NCI-H1436 (cell line): ENCODE results near the gene RBMS2.
A peak's percentile ranks its signal among the peaks of the same experiment; 100 is the strongest.
"Not testable (repeated sequence)": the region's sequence is repeated elsewhere in the genome, so short reads cannot be mapped to it uniquely, and the experiment has no call there.

Experiments
- DNase-seq: peaks from one replicate; lab custom pipeline; 2025; lab: John Stamatoyannopoulos, UW

The RBMS2 gene, protein sequence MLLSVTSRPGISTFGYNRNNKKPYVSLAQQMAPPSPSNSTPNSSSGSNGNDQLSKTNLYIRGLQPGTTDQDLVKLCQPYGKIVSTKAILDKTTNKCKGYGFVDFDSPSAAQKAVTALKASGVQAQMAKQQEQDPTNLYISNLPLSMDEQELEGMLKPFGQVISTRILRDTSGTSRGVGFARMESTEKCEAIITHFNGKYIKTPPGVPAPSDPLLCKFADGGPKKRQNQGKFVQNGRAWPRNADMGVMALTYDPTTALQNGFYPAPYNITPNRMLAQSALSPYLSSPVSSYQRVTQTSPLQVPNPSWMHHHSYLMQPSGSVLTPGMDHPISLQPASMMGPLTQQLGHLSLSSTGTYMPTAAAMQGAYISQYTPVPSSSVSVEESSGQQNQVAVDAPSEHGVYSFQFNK

DNA sequence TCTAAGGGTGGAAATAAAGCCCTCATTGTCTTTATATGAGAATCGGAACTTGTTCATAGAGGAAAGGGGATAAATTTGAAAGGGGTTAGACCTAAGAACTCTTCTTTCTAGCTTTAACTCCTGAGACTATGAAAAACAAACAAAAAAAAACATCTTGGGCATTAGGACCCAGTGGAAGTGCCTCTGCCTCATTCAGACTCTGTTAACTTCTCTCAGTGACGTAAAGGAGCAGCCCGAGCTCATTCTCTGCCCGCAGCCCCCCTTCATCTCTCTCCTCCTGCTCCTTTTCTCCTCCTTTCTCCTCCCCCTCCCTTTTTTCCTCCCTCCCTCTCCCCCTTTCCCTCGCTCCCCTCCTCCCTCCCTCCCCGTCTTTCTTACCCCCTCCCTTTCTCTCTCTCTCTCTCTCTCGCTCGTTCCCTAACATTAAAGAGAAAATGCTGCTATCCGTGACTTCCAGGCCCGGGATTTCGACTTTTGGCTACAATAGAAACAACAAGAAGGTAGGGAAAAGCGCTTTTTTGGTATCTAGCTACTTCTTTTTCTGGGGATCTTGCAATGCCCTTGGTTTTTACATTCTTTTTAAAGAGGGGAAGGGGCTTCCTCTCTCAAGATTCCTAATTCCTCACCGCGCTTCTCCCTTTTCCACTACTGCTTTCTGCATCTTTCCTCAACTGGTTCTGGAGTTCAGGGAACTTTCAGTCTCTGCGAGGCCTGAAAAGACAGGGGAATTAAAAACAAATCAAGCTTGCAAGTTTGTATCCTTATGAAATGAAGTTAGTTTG is at the start of gene RBMS2:
RBMS2 (plus strand) TSS at position 231 of the 782 bp plus-strand sequence; CDS start at position 435, 204 bp downstream.
- peak; percentile 76 for DNase-seq

DNA sequence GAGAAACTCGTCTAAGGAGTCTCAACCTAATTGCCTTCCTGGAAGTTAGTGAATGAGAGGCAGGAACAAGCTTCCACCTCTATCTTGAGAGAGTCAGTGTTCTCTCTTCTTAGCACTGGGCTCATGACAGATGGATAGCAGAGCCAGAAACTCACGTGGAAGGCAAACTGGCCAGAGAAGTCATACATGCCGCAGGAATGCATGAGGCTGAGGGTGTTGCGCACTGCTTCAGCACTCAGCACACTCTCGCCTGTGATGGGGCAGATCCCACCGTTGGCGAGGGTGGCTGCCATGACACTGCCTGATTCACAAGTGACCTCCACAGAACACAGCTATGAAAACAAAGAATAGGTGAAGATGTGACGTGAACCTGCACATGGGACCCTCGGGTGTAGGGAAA is 47.2 kb upstream of the RBMS2 start:
- no peak for DNase-seq

DNA sequence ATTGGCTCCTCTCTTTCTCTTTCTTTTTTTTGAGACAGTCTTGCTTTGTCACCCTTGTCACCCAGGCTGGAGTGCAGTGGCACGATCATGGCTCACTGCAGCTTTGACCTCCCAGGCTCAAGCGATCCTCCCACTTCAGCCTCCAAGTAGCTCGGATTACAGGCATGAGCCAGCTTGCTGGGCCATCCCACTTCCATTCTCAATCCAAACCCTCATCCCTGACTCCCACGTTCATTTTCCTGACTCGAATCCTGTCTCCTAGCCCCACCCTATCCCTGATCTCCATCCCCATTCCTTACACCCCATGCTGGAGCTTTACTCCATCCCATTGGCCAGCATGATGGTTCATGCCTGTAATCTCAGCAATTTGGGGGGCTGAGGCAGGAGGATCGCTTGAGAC is 45.5 kb upstream of the RBMS2 start:
- DNase-seq: no peak

DNA sequence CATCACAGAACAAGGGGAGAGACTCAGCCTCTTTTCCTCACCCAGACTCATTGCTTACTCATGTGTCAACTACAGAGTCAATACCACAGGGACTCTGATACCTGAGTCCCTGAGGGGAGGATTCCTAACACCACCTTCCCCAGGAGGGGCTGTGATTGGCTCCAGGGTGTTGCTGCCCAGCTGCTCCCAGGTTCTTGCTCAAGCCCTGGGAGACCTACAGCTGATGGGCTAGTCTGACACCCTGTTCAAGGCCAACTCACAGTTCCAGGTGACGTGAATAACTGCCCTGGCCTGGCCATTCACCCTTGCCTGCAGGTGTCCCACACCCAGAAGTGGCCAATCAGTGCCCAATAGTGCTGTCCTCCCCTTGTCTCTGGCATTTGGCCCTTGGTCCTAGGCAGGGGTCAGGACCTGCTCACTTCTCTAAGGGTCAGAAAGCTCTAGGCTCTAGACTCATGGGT is 44.6 kb upstream of the RBMS2 start:
- DNase-seq: no peak

DNA sequence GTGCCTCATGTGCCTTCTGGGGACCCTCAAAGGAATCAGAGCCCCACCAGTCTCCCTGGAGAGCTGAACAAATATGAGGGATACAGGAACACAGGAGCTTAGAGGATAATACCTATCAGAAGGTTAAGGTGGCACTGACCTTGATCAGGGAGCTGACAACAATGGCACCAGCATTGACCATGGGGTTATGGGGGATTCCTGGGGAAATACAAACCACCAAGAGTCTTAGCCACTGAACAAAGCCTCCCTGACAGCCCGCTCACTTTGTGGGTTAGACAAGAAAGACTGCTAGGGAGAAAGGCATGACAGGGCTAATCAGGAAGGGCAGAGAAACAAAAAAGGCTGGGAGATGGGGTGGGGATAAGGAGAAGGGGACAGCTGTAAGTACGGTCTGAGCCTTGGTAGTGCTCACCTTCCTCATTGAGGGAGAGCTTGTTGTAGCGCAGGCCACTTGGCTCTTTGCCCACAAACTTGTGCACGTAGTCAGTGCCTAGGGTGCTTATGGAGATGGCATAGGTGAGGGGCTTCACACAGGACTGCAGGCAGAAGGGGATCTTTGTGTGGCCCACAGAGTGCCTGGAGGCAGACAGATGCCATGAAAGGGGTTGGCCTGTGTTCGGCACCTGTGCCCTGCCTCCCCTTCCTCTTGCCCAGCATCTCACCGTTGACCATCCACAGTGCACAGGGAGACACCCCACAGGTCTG is 43.9 kb upstream of the RBMS2 start:
- no peak for DNase-seq

DNA sequence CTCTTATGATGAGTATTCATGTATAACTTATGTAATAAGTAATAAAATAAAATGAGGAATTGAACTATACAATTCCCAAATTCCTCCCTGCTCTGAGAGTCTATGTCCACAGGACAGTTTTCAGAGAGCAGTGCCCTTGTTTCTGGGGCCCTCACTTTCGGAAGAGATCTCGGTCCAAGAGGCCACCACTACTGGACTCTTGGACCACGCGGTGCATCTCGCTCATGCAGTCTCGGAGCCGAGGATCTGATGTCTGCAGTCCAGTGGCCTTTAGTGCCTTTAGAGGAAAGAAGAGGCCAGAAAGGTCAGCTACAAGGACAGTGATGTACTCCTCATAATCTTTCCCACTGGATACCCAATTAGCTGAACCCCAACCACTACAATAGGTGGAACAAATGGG is 42.0 kb upstream of the RBMS2 start:
- no peak for DNase-seq

DNA sequence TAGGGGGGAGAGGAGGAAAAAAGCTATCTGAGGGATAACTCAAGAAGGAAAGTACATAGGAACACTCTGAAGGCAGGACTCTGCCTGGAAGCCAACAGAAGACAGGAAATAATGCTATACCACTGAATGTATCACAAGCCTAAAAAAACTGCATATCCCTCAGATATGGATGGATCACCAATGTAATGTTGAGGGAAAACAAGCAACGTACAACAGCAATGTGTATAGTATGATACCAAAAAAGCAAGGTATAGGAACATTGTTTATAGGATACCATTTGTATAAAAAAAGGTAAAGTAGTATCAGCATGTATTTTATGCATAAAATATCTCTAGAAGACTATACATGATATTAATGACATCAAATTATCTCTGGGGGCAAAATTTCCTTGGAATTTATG is 37.1 kb upstream of the RBMS2 start:
- DNase-seq: no peak

DNA sequence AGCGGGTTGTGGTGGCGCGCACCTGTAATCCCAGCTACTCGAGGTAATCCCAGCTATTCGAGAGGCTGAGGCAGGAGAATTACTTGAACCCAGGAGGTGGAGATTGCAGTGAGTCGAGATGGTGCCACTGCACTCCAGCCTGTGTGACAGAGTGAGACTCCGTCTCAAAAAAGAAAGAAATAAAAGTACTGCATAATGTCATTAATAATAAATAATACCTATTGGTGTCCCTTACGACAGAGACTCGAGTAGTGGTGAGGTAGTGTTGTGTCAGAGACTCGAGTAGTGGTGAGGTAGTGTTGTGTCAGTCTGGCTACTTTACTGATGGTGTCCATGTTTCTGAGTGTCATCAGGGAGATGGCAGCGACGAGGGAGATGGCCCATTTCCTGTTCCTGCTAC is 34.9 kb upstream of the RBMS2 start:
- no peak for DNase-seq

DNA sequence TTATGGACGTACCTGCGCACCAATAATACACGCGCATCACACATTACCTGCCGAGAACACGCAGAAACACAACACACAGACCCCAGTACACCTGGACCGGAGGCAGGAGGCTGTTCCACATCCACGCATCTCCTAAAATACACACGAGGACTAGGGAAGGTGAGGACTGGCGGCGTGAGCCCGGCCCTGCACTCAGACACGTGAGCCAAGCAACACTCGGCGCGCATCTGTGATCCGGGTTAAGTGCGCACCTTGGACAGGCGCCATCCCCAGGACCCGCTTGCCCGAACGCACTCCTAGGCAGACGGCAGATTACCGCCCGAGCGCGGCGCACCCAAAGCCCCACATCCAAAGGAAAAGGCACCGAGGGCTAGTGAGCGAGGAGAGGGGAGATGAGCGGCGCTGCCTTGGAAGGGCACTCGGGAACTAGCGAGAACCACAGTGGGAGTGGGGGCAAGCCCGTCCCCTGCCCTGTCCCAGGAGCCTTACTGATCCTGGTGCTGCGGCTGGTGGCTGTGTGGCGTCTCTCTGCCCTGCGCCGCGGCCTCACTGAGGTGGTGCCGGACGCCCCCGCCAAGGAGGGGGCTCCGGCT is 34.1 kb upstream of the RBMS2 start:
- peak; percentile 17 for DNase-seq

DNA sequence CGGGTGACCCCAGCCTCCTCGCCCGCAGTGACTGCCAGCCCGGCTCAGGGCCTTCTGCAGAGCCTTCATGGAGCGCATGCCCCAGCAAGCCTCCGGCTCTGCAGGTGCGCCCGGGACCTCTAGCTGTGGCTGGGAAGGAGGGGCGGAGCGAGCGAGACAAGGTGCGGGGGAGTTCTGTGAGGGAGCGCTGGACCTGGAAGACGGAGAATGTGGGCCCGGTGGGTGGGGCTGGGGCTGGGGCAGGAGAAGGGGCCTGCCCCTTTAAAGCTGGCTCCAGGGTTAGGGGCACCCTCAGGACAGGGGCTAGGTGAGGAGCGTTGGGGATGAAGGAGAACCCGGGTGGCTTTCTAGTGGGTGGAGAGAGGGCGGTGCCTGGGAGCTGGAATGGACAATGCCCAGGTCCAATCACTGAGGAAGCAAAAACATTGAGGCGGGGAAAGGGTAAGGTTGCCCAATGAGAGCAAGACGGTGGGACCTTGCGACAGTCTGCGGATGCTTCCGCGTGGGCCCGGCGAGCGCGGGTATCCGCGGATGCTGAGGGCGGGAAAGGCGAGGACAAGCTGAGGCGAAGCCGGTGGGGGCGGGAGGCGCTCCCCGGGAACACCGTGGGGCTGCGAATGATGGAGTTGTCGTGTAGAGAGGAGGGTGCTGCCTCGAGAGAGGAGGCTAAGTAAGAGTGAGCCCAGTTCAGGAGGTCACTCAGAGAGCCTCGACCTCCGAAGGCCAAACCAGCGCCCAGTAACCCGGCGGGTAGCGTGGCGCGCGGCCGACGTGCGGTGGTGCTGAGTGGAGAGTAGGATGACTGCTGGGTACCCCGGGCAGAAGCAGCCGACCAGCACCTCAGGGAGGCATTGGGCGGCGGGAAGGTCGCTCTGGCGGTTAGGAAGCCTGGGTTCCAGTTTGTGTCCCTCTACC is 33.3 kb upstream of the RBMS2 start, which contains the start of gene GLS2:
GLS2 (minus strand) TSS at position 121 of the 915 bp plus-strand sequence; CDS start at position 78, 43 bp downstream.
- DNase-seq: peak; percentile 76

DNA sequence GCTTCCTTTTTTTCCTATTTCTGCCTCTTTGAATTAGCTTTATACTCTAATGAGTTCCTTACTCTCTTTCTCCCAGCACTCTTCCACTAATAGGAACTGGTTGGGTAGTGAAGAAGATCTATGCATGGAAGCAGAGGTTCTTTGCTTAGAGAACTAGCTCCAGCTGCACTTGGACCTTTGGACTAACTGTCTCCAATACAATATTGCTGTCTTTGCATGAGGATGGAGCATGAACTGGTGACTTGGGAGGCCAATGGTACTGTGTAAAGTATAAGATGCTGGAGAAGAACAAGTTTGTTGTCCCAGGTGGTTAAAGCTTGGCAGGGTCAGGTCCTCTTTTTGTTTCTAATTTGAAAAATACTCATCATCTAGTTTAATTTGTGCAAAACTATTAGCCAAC is 31.3 kb upstream of the RBMS2 start:
- no peak for DNase-seq

DNA sequence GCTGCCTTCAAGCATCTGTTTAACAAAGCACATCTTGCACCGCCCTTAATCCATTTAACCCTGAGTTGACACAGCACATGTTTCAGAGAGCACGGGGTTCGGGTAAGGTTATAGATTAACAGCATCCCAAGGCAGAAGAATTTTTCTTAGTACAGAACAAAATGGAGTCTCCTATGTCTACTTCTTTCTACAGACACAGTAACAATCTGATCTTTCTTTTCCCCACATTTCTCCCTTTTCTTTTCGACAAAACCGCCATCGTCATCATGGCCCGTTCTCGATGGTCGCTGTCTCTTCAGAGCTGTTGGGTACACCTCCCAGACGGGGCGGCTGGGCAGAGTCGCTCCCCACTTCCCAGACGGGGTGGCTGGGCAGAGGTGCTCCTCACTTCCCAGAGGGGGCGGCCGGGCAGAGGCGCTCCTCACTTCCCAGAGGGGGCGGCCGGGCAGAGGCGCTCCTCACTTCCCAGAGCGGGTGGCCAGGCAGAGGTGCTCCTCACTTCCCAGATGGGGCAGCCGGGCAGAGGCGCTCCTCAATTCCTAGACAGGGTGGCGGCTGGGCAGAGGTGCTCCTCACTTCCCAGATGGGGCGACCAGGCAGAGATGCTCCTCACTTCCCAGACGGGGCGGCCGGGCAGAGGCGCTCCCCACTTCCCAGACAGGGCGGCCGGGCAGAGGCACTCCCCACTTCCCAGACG is 28.1 kb upstream of the RBMS2 start:
- not testable (repeated sequence) for DNase-seq

DNA sequence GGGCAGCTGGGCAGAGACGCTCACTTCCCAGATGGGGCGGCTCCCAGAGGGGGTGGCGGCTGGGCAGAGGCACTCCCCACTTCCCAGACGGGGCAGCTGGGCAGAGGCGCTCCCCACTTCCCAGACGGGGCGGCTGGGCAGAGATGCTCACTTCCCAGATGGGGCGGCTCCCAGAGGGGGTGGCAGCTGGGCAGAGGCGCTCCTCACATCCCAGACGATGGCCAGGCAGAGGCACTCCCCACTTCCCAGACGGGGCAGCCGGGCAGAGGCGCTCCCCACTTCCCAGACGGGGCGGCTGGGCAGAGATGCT is 27.6 kb upstream of the RBMS2 start:
- not testable (repeated sequence) for DNase-seq

DNA sequence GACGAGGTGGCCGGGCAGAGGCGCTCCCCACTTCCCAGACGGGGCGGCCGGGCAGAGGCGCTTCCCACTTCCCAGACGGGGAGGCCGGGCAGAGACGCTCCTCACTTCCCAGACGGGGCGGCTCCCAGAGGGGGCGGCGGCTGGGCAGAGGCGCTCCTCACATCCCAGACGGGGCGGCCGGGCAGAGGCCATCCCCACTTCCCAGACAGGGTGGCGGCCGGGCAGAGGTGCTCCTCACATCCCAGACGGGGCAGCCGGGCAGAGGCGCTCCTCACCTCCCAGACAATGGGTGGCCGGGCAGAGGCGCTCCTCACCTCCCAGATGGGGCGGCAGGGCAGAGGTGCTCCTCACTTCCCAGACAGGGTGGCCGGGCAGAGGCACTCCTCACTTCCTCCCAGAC is 27.1 kb upstream of the RBMS2 start:
- DNase-seq: not testable (repeated sequence)

DNA sequence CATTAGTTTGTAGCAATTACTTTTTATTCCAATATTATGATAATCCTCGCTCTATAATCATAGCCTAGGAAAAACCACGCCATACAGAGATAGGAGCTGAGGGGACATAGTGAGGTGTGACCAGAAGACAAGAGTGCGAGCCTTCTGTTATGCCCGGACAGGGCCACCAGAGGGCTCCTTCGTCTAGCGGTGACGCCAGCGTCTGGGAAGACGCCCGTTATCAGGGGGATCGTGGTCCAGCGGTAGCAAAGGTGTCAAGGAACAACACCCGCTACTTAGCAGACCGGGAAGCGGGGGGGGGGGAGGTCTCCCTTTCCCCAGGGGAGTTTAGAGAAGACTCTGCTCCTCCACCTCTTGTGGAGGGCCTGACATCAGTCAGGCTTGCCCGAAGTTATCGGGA is 24.9 kb upstream of the RBMS2 start:
- not testable (repeated sequence) for DNase-seq

DNA sequence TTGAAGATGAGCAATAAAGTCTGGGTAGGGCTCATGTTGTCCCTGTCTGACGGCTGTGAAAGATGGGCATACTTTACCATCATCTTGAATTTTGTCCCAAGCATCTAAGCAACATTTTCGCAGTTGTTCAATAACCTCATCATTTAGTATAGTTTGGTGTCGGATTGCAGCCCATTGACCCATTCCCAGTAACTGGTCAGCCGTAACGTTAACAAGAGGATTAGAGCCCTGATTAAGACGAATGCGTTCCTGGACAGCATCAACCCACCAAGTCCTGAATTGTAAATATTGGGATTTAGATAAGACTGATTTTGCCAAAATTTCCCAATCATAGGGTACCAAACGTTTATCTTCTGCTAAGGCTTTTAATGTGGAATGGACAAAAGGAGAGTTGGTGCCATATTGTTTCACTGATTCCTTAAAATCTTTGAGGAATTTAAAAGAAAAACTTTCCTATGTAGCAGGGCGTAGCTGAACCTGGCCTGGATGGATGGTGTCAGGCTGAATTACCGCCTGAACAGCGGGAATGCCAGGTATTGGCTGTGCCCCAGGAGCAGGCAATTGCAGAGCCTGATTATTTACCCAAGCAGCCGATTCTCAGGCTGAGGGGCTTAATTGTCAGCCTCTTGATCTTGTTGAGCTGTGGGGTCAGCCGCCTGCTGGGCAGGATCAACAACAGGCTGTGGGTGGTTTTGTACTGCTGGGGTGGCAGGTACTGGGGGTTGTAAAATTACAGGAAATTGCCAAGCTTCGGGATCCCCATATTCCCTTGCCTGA is 23.3 kb upstream of the RBMS2 start:
- not testable (repeated sequence) for DNase-seq

DNA sequence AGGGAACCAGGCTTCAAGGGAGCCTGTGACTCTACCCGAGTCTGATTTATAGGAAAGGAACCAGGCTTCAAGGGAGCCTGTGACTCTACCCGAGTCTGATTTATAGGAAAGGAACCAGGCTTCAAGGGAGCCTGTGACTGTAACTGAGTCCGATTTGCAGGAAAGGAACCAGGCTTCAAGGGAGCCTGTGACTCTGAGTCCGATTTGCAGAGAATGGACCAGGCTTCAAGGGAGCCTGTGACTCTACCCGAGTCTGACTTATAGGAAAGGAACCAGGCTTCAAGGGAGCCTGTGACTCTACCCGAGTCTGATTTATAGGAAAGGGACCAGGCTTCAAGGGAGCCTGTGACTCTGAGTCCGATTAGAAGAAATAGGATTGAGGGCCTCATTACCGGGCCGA is 22.2 kb upstream of the RBMS2 start:
- DNase-seq: not testable (repeated sequence)

DNA sequence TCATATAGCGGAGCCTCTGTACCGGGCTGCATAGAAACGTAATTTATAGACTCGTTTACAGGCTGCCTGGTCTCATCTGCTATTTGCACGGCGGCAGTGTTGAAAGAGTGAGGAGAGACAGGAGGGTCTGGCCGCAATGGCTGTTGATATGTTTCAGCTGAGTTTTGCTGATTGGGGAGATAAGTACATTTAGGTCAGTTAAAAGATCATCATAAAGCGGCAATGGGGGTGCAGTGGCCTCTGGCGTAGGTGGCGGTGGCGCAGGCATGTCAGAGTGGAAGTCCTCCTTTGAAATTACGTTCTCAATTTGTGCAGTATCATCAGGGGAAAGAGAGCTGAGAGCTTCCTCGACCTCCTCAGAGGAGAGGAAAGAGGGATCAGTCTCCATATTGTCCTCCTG is 21.7 kb upstream of the RBMS2 start:
- DNase-seq: not testable (repeated sequence)

DNA sequence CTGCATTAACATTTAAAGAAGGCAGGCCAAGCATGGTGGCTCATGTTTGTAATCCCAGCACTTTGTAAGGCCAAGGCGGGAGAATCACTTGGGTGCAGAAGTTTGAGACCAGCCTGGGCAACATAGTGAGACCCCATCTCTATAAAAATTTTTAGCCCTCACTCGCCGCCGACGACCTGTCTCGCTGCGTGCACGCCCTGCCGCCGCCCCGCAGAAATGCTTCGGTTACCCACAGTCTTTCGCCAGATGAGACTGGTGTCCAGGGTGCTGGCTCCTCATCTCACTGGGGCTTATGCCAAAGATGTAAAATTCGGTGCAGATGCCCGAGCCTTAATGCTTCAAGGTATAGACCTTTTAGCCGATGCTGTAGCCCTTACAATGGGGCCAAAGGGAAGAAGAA is 10.8 kb upstream of the RBMS2 start:
- DNase-seq: no peak

DNA sequence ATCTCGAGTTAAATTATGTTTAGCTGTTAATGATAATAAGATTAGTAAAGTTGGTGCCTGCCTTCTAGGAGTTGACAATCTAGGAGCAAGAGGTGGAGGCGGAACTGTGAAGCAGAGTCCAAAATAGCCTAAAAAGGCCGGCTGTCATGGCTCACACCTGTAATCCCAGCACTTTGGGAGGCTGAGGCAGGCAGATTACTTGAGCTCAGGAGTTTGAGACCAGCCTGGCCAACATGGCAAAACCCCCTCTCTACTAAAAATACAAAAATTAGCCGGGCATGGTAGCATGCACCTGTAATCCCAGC is 7.7 kb upstream of the RBMS2 start:
- DNase-seq: not testable (repeated sequence)
